ENCODE results near the gene TTC7B. TPM values are rescaled to one million over a fixed set of nuclear protein-coding genes. Genes with fewer than 3 reads are reported as not detected.

Gene TTC7B
- total RNA-seq, 1 experiment from 2014 or later, result 70.6 TPM

GRCh38 chr14:90714811-90715210, 101.4 kb downstream of the TTC7B start:
- Histone ChIP-seq H3K4me1 (ENCODE audit: control insufficient read depth in 1 of 2, insufficient read depth in 2 of 2, low read length in 2 of 2) (peaks cover 6 to 16% of the 10 kb centered on the region in 2 experiments; a peak in 2 of 4 replicates), H3K9me2 (ENCODE audit: insufficient read depth) (no peaks in the 10 kb centered on the region), H2AFZ (ENCODE audit: low read depth, low read length, poor library complexity, severe bottlenecking) (no peak overlapping the region), H3K36me3 (ENCODE audit: control insufficient read depth in 1 of 2, insufficient read depth in 2 of 2, low read length in 2 of 2) (no peaks in the 10 kb centered on the region), H3K27me3 (ENCODE audit: insufficient read depth, low read length) (no peaks in the 10 kb centered on the region), H3K79me2 (ENCODE audit: insufficient read depth, low read length) (no peaks in the 10 kb centered on the region), H3K4me3 (replicated peaks in 1 of 2; ENCODE audit: low read depth in 1 of 2, low read length in 2 of 2) (no peak overlapping the region), H3K4me2 (ENCODE audit: low read length) (no peak overlapping the region), H3K9ac (ENCODE audit: low read length) (no peak overlapping the region), H3K27ac (ENCODE audit: low read depth, low read length) (no peak overlapping the region), H4K20me1 (ENCODE audit: insufficient read depth) (no peaks in the 10 kb centered on the region), H3K9me3 (ENCODE audit: control insufficient read depth in 1 of 2, insufficient read depth in 1 of 2, low read depth in 1 of 2, low read length in 2 of 2) (no peaks in the 10 kb centered on the region)
- POLR2A ChIA-PET, result no interaction called here
- DNase-seq (ENCODE audit: low read depth, low spot score), result no peak
- TF ChIP-seq SIN3A (IDR thresholded peaks at IDR 0.05; ENCODE audit: low read depth), result no peak
- TF ChIP-seq ZFX (IDR thresholded peaks at IDR 0.05), result no peak
- TF ChIP-seq JUND (IDR thresholded peaks at IDR 0.05), result no peak
- TF ChIP-seq ZBTB33 (IDR thresholded peaks at IDR 0.05; ENCODE audit: extremely low read depth, insufficient replicate concordance, low read length), result no peak
- no peak for TF ChIP-seq CEBPB (IDR thresholded peaks at IDR 0.05; ENCODE audit: low read depth)
- TF ChIP-seq POLR2A (IDR thresholded peaks at IDR 0.05; ENCODE audit: borderline replicate concordance, extremely low read depth, insufficient read depth, insufficient read length), result no peak
- TF ChIP-seq POLR2AphosphoS5 (IDR thresholded peaks at IDR 0.05; ENCODE audit: low read depth, low read length), result no peak
- TF ChIP-seq SRF (IDR thresholded peaks at IDR 0.05; ENCODE audit: low read depth), result no peak
- TF ChIP-seq EZH2phosphoT487 (IDR thresholded peaks at IDR 0.05; ENCODE audit: borderline replicate concordance), result no peak
- TF ChIP-seq CBX3 (IDR thresholded peaks at IDR 0.05; ENCODE audit: low read depth), result no peak
- no peak for TF ChIP-seq ATF3 (IDR thresholded peaks at IDR 0.05)
- TF ChIP-seq EZH2 (IDR thresholded peaks at IDR 0.05), result no peak
- TF ChIP-seq RAD21 (IDR thresholded peaks at IDR 0.05; ENCODE audit: low read depth), result no peak
- no peak for TF ChIP-seq FOSL1 (IDR thresholded peaks at IDR 0.05; ENCODE audit: low read depth)
- intact Hi-C loops (cut with micrococcal nuclease), result no loop called here
- CTCF ChIA-PET, result interaction anchor here (1.1 kb wide), 1 partner anchor 44 kb away, joined by 4 read pairs; no protein-coding TSS in a partner anchor
- no peak for ATAC-seq
- RAD21 ChIA-PET (ENCODE audit: low non-redundant PET in 1 of 2, low total read pairs in 2 of 2, uncharacterized antibody in 2 of 2, unreplicated experiment in 2 of 2), result no interaction called here
- BruUV-seq (replicated peaks), result no TSS peak
